ENCODE measurements around the gene CFAP126.
"Not testable (repeated sequence)": the region's sequence is repeated elsewhere in the genome, so short reads cannot be mapped to it uniquely, and the experiment has no call there.

The CFAP126 gene

GRCh38 chr1:161391611-161392010, 23.9 kb upstream of the CFAP126 start:
- Histone ChIP-seq H3K27me3 (no peaks in the 10 kb centered on the region), H3K9me3 (no peaks in the 10 kb centered on the region), H3K4me1 (no peaks in the 10 kb centered on the region), H3K4me3 (ENCODE audit: low read depth, low read length) (no peak overlapping the region), H3K36me3 (no peaks in the 10 kb centered on the region; the same call in 1 of the 2 replicates)
- no peak for TF ChIP-seq CTCF (IDR thresholded peaks at IDR 0.05; ENCODE audit: low read depth, low read length)
- no peak for DNase-seq

- not testable (repeated sequence) for DNase-seq; H3K27me3 ChIP-seq; H3K36me3 ChIP-seq; H3K9me3 ChIP-seq; H3K4me1 ChIP-seq; H3K4me3 ChIP-seq (ENCODE audit: low read depth, low read length)
Observed at GRCh38 chr1:161391136-161391535, 23.5 kb upstream of the CFAP126 start.

GRCh38 chr1:161390559-161390858, 22.8 kb upstream of the CFAP126 start:
- H3K27me3 ChIP-seq: no peaks in the 10 kb centered on the region
- H3K36me3 ChIP-seq: no peaks in the 10 kb centered on the region; the same call in 1 of the 2 replicates
- peak overlapping the region; percentile 72 for H3K4me3 ChIP-seq (ENCODE audit: low read depth, low read length)
- TF ChIP-seq CTCF (IDR thresholded peaks at IDR 0.05; ENCODE audit: low read depth, low read length): no peak
- H3K4me1 ChIP-seq: no peaks in the 10 kb centered on the region
- no peaks in the 10 kb centered on the region for H3K9me3 ChIP-seq
- no peak for DNase-seq

- peak overlapping the region; percentile 89 for H3K4me3 ChIP-seq (ENCODE audit: low read depth, low read length)
- H3K4me1 ChIP-seq: no peaks in the 10 kb centered on the region
- DNase-seq: peak; percentile 98
- TF ChIP-seq CTCF (IDR thresholded peaks at IDR 0.05; ENCODE audit: low read depth, low read length): no peak
- no peaks in the 10 kb centered on the region for H3K9me3 ChIP-seq
- no peaks in the 10 kb centered on the region for H3K27me3 ChIP-seq
- H3K36me3 ChIP-seq: no peaks in the 10 kb centered on the region; the same call in 1 of the 2 replicates
Observed at GRCh38 chr1:161389691-161390558, 22.2 kb upstream of the CFAP126 start.

- not testable (repeated sequence) for H3K36me3 ChIP-seq, DNase-seq, H3K9me3 ChIP-seq, H3K4me1 ChIP-seq, H3K27me3 ChIP-seq
- H3K4me3 ChIP-seq (ENCODE audit: low read depth, low read length): peak overlapping the region; percentile 89
Observed at GRCh38 chr1:161389158-161389557, 21.5 kb upstream of the CFAP126 start.

GRCh38 chr1:161388639-161389038, 21.0 kb upstream of the CFAP126 start:
- Histone ChIP-seq H3K27me3 (no peaks in the 10 kb centered on the region), H3K4me1 (no peaks in the 10 kb centered on the region), H3K4me3 (ENCODE audit: low read depth, low read length) (no peak overlapping the region), H3K36me3 (no peaks in the 10 kb centered on the region; the same call in 1 of the 2 replicates), H3K9me3 (no peaks in the 10 kb centered on the region)
- TF ChIP-seq CTCF (IDR thresholded peaks at IDR 0.05; ENCODE audit: low read depth, low read length): 0 out of 2 replicates have a peak, but pooled peaks have one; percentile 4
- no peak for DNase-seq

- TF ChIP-seq CTCF (IDR thresholded peaks at IDR 0.05; ENCODE audit: low read depth, low read length): peak; percentile 64
- Histone ChIP-seq H3K9me3 (no peaks in the 10 kb centered on the region), H3K36me3 (no peaks in the 10 kb centered on the region), H3K4me3 (ENCODE audit: low read depth, low read length) (no peak overlapping the region), H3K4me1 (no peaks in the 10 kb centered on the region), H3K27me3 (no peaks in the 10 kb centered on the region)
- DNase-seq: no peak
Observed at GRCh38 chr1:161382214-161383019, 14.7 kb upstream of the CFAP126 start.

Data from BE2C (cell line).